Subcutaneous abdominal adipose tissue (tissue), 5 donors: ENCODE results near the gene AGAP1.

ENCODE experiments used
- H3K27ac ChIP-seq: one replicate; pipeline ENCODE4 v1.7.0; 2013; ENCODE audit warnings: low read depth, mild to moderate bottlenecking, inconsistent platforms, low read length, moderate library complexity
- H3K27me3 ChIP-seq, 5 donors: one replicate each; pipeline ENCODE4 v1.7.0; 2013; ENCODE audit warnings: low read length in 5 of 5, inconsistent platforms in 1 of 5; ENCODE audit not compliant: control insufficient read depth in 5 of 5, insufficient read depth in 4 of 5
- H3K36me3 ChIP-seq, 5 donors: one replicate each; pipeline ENCODE4 v1.7.0; 2013; ENCODE audit warnings: low read length in 5 of 5; ENCODE audit not compliant: control insufficient read depth in 5 of 5, insufficient read depth in 5 of 5
- H3K4me1 ChIP-seq, 5 donors: one replicate each; pipeline ENCODE4 v1.7.0; 2013; ENCODE audit warnings: low read length in 5 of 5, mild to moderate bottlenecking in 3 of 5, moderate library complexity in 1 of 5; ENCODE audit not compliant: control insufficient read depth in 5 of 5, insufficient read depth in 5 of 5
- H3K4me3 ChIP-seq, 5 donors: one replicate each; pipeline ENCODE4 v1.7.0; 2013; ENCODE audit warnings: low read length in 5 of 5, low read depth in 1 of 5
- H3K9ac ChIP-seq, 5 donors: one replicate each; pipeline ENCODE4 v1.7.0; 2013; ENCODE audit warnings: low read length in 5 of 5, mild to moderate bottlenecking in 4 of 5, moderate library complexity in 3 of 5
- H3K9me3 ChIP-seq, 5 donors: one replicate each; pipeline ENCODE4 v1.7.0; 2013; ENCODE audit warnings: low read length in 5 of 5; ENCODE audit not compliant: control insufficient read depth in 5 of 5
- donor health status: healthy.
- donor health status: healthy.
- donor health status: healthy.
- donor health status: healthy.
- donor health status: healthy.

Gene AGAP1

GRCh38 chr2:235851828-235852525, 358.1 kb downstream of the AGAP1 start:
- H3K9ac ChIP-seq: no peak overlapping the region
- H3K27me3 ChIP-seq: no peaks in the 10 kb centered on the region

GRCh38 chr2:235852526-235852920, 358.7 kb downstream of the AGAP1 start:
- Histone ChIP-seq H3K27me3 (no peaks in the 10 kb centered on the region), H3K27ac (no peak overlapping the region), H3K4me3 (no peak overlapping the region), H3K9me3 (no peaks in the 10 kb centered on the region), H3K9ac (no peak overlapping the region), H3K36me3 (peaks cover 0 to 6% (median 0%) of the 10 kb centered on the region in 5 donors), H3K4me1 (peaks cover 0 to 8% (median 5%) of the 10 kb centered on the region in 5 donors)

More at GRCh38 chr2:235851828-235852525, 358.1 kb downstream of the AGAP1 start:
- H3K4me3 ChIP-seq: no peak overlapping the region
- peaks cover 0 to 6% (median 0%) of the 10 kb centered on the region in 5 donors for H3K36me3 ChIP-seq
- no peak overlapping the region for H3K27ac ChIP-seq
- peaks cover 0 to 2% (median 0%) of the 10 kb centered on the region in 5 donors for H3K4me1 ChIP-seq
- H3K9me3 ChIP-seq: no peaks in the 10 kb centered on the region

- Histone ChIP-seq H3K4me1 (peaks cover 0 to 12% (median 8%) of the 10 kb centered on the region in 5 donors), H3K27me3 (no peaks in the 10 kb centered on the region), H3K36me3 (peaks cover 0 to 2% (median 0%) of the 10 kb centered on the region in 5 donors), H3K9ac (no peak overlapping the region), H3K4me3 (no peak overlapping the region), H3K27ac (no peak overlapping the region), H3K9me3 (no peaks in the 10 kb centered on the region)
Measured at GRCh38 chr2:235854276-235854675, 360.4 kb downstream of the AGAP1 start.

- Histone ChIP-seq H3K4me3 (no peak overlapping the region), H3K27ac (no peak overlapping the region), H3K36me3 (peaks cover 0 to 2% (median 0%) of the 10 kb centered on the region in 5 donors), H3K9me3 (no peaks in the 10 kb centered on the region), H3K4me1 (peaks cover 0 to 18% (median 9%) of the 10 kb centered on the region in 5 donors), H3K9ac (no peak overlapping the region), H3K27me3 (no peaks in the 10 kb centered on the region)
Measured at GRCh38 chr2:235855011-235855410, 361.2 kb downstream of the AGAP1 start.

- Histone ChIP-seq H3K9ac (no peak overlapping the region), H3K4me3 (no peak overlapping the region), H3K9me3 (no peaks in the 10 kb centered on the region), H3K4me1 (peaks cover 0 to 18% (median 9%) of the 10 kb centered on the region in 5 donors), H3K27me3 (no peaks in the 10 kb centered on the region), H3K36me3 (no peaks in the 10 kb centered on the region), H3K27ac (no peak overlapping the region)
Measured at GRCh38 chr2:235856151-235856854, 362.5 kb downstream of the AGAP1 start.

- H3K27me3 ChIP-seq: no peaks in the 10 kb centered on the region
- H3K4me3 ChIP-seq: no peak overlapping the region
- peaks cover 0 to 18% (median 9%) of the 10 kb centered on the region in 5 donors for H3K4me1 ChIP-seq
- no peaks in the 10 kb centered on the region for H3K36me3 ChIP-seq
- no peaks in the 10 kb centered on the region for H3K9me3 ChIP-seq
- no peak overlapping the region for H3K27ac ChIP-seq
- no peak overlapping the region for H3K9ac ChIP-seq
Measured at GRCh38 chr2:235857598-235857997, 363.8 kb downstream of the AGAP1 start.

- H3K4me1 ChIP-seq: peaks cover 0 to 18% (median 9%) of the 10 kb centered on the region in 5 donors
- no peaks in the 10 kb centered on the region for H3K27me3 ChIP-seq
- no peak overlapping the region for H3K9ac ChIP-seq
- no peak overlapping the region for H3K4me3 ChIP-seq
- H3K36me3 ChIP-seq: no peaks in the 10 kb centered on the region
- no peak overlapping the region for H3K27ac ChIP-seq
- no peaks in the 10 kb centered on the region for H3K9me3 ChIP-seq
Measured at GRCh38 chr2:235858881-235859280, 365.0 kb downstream of the AGAP1 start.

GRCh38 chr2:235859651-235860050, 365.8 kb downstream of the AGAP1 start:
- Histone ChIP-seq H3K4me3 (no peak overlapping the region), H3K9ac (no peak overlapping the region), H3K27ac (no peak overlapping the region), H3K9me3 (no peaks in the 10 kb centered on the region), H3K4me1 (peaks cover 0 to 18% (median 9%) of the 10 kb centered on the region in 5 donors), H3K27me3 (no peaks in the 10 kb centered on the region), H3K36me3 (no peaks in the 10 kb centered on the region)

GRCh38 chr2:235860111-235860510, 366.3 kb downstream of the AGAP1 start:
- Histone ChIP-seq H3K9ac (no peak overlapping the region), H3K27me3 (no peaks in the 10 kb centered on the region), H3K9me3 (no peaks in the 10 kb centered on the region), H3K27ac (no peak overlapping the region), H3K4me1 (peaks cover 0 to 18% (median 9%) of the 10 kb centered on the region in 5 donors), H3K4me3 (no peak overlapping the region), H3K36me3 (no peaks in the 10 kb centered on the region)

- no peaks in the 10 kb centered on the region for H3K9me3 ChIP-seq
- H3K4me1 ChIP-seq: peaks cover 0 to 18% (median 9%) of the 10 kb centered on the region in 5 donors
- no peak overlapping the region for H3K9ac ChIP-seq
- H3K27ac ChIP-seq: no peak overlapping the region
- no peak overlapping the region for H3K4me3 ChIP-seq
- H3K27me3 ChIP-seq: no peaks in the 10 kb centered on the region
- no peaks in the 10 kb centered on the region for H3K36me3 ChIP-seq
Measured at GRCh38 chr2:235860871-235861270, 367.0 kb downstream of the AGAP1 start.
